GM23338 (cell line): Measurements from ENCODE around the gene NEU2. TPM values are rescaled to one million over a fixed set of nuclear protein-coding genes. Genes with fewer than 3 reads are reported as not detected.
A peak's percentile ranks its signal among the peaks of the same experiment; 100 is the strongest.

ENCODE experiments used
- ATAC-seq: fragments of 200-7000 bp; cut with Tn5 transposase; 3 replicates; pipeline ENCODE4 v1.9.1; 2020
- DNase-seq: peaks from one replicate; pipeline ENCODE4 v3.0.0-alpha.2; 2015; ENCODE audit warnings: low spot score
- H2AFZ ChIP-seq: fragments of 200-600 bp; sonication (generic); 2 replicates; pipeline ENCODE4 v1.8.0; 2016; ENCODE audit warnings: antibody characterized with exemption, mild to moderate bottlenecking, moderate library complexity
- H3F3A ChIP-seq: fragments of 200-600 bp; sonication (generic); replicated peaks from 2 replicates; pipeline ENCODE4 v1.8.0; 2017; ENCODE audit warnings: antibody characterized with exemption, mixed run types, low read depth
- H3K27ac ChIP-seq: fragments of 200-600 bp; sonication (generic); 2 replicates; pipeline ENCODE4 v1.6.1; 2016; ENCODE audit warnings: low read depth
- H3K27me3 ChIP-seq: fragments of 200-600 bp; sonication (generic); 2 replicates; pipeline ENCODE4 v1.8.0; 2016; ENCODE audit warnings: mild to moderate bottlenecking, mixed run types, moderate library complexity; ENCODE audit not compliant: insufficient read depth
- H3K36me3 ChIP-seq: fragments of 200-600 bp; sonication (generic); 2 replicates; pipeline ENCODE4 v1.8.0; 2016; ENCODE audit warnings: mild to moderate bottlenecking; ENCODE audit not compliant: insufficient read depth
- H3K4me1 ChIP-seq: fragments of 200-600 bp; sonication (generic); 2 replicates; pipeline ENCODE4 v1.8.0; 2016; ENCODE audit warnings: mild to moderate bottlenecking, moderate library complexity; ENCODE audit not compliant: insufficient read depth
- H3K4me2 ChIP-seq: fragments of 200-600 bp; sonication (generic); 2 replicates; pipeline ENCODE4 v1.7.1; 2017; ENCODE audit warnings: mixed run types
- H3K4me3 ChIP-seq: fragments of 200-600 bp; sonication (generic); 2 replicates; pipeline ENCODE4 v1.6.1; 2016; ENCODE audit warnings: mixed run types
- H3K79me2 ChIP-seq: fragments of 200-600 bp; sonication (generic); replicated peaks from 2 replicates; pipeline ENCODE4 v1.8.0; 2017; ENCODE audit warnings: mild to moderate bottlenecking; ENCODE audit not compliant: insufficient read depth
- H3K9me2 ChIP-seq: fragments of 200-600 bp; sonication (generic); 2 replicates; pipeline ENCODE4 v1.8.0; 2017; ENCODE audit not compliant: insufficient read depth
- H4K20me1 ChIP-seq: fragments of 200-600 bp; sonication (generic); replicated peaks from 2 replicates; pipeline ENCODE4 v1.8.0; 2017; ENCODE audit warnings: mild to moderate bottlenecking; ENCODE audit not compliant: insufficient read depth
- H3K27ac Mint-ChIP-seq: 2 replicates; pipeline ENCODE4 v1.8.0; 2020; ENCODE audit warnings: inconsistent platforms, mild to moderate bottlenecking, moderate library complexity, mixed read lengths
- H3K27me3 Mint-ChIP-seq: 3 replicates; pipeline ENCODE4 v1.8.0; 2022; ENCODE audit warnings: low read depth, mild to moderate bottlenecking, moderate library complexity, mixed read lengths, inconsistent platforms; ENCODE audit not compliant: insufficient read depth, poor library complexity
- H3K36me3 Mint-ChIP-seq: 3 replicates; pipeline ENCODE4 v1.8.0; 2021; ENCODE audit warnings: low read depth, mild to moderate bottlenecking, inconsistent platforms, moderate library complexity, mixed read lengths
- H3K4me1 Mint-ChIP-seq: 3 replicates; pipeline ENCODE4 v1.8.0; 2020; ENCODE audit warnings: mild to moderate bottlenecking, inconsistent platforms, mixed read lengths
- H3K4me3 Mint-ChIP-seq: 3 replicates; pipeline ENCODE4 v1.8.0; 2021; ENCODE audit warnings: moderate library complexity, mild to moderate bottlenecking, inconsistent platforms, mixed read lengths
- H3K9me3 Mint-ChIP-seq: 3 replicates; pipeline ENCODE4 v1.8.0; 2020; ENCODE audit warnings: moderate library complexity, mild to moderate bottlenecking, inconsistent platforms, mixed read lengths
- CREB1 ChIP-seq: fragments of 250-450 bp; sonication (Bioruptor Pico); IDR thresholded peaks from 2 replicates; pipeline ENCODE4 v1.5.0; 2020; ENCODE audit warnings: low read depth, mild to moderate bottlenecking, moderate library complexity
- EZH2 ChIP-seq: fragments of 200-600 bp; sonication (generic); IDR thresholded peaks from one replicate; pipeline ENCODE4 v1.8.0; 2017; ENCODE audit warnings: antibody characterized with exemption, mild to moderate bottlenecking, low read depth; ENCODE audit not compliant: unreplicated experiment
- EZH2phosphoT487 ChIP-seq: fragments of 200-600 bp; sonication (generic); IDR thresholded peaks from one replicate; pipeline ENCODE4 v1.8.1; 2018; ENCODE audit warnings: antibody characterized with exemption; ENCODE audit not compliant: unreplicated experiment
- JUNB ChIP-seq: IDR thresholded peaks from one replicate; pipeline ENCODE4 v1.6.1; 2016; ENCODE audit warnings: antibody characterized with exemption; ENCODE audit not compliant: unreplicated experiment
- NANOG ChIP-seq: IDR thresholded peaks from 2 replicates; pipeline ENCODE4 v1.6.1; 2016; ENCODE audit warnings: antibody characterized with exemption, borderline replicate concordance
- POLR2AphosphoS5 ChIP-seq: IDR thresholded peaks from 2 replicates; pipeline ENCODE4 v1.6.1; 2016; ENCODE audit warnings: antibody characterized with exemption, low read depth
- STAT1 ChIP-seq: IDR thresholded peaks from one replicate; pipeline ENCODE4 v1.6.1; 2016; ENCODE audit warnings: antibody characterized with exemption; ENCODE audit not compliant: unreplicated experiment
- ZNF114 ChIP-seq: fragments of 250-450 bp; sonication (Bioruptor Pico); IDR thresholded peaks from 2 replicates; pipeline ENCODE4 v1.5.0; 2020; ENCODE audit warnings: mild to moderate bottlenecking, moderate library complexity
- ZNF331 ChIP-seq: fragments of 250-450 bp; sonication (Bioruptor Pico); IDR thresholded peaks from 2 replicates; pipeline ENCODE4 v1.5.0; 2020; ENCODE audit warnings: low read depth, mild to moderate bottlenecking, moderate library complexity
- polyA plus RNA-seq: library from polyadenylated mRNA; unstranded; fragments of >200 nt; fragmentation: Nextera tagmentation; extraction: Ambion mirVana; gene quantifications from 2 replicates; pipeline ENCODE4 v1.2.1, GENCODE V29; 2016
- total RNA-seq: library from RNA; depleted of rRNA; stranded (reverse); fragments of >200 nt; shearing (Covaris generic); gene quantifications from 2 replicates; pipeline ENCODE4 v1.2.3, GENCODE V29; 2014
- TF ChIP-seq, protein P1 (sequence below): fragments of 250-450 bp; sonication (Bioruptor Pico); IDR thresholded peaks from 2 replicates; pipeline ENCODE4 v1.5.0; 2020; ENCODE audit warnings: mild to moderate bottlenecking, moderate library complexity
- TF ChIP-seq, protein P2 (sequence below), 2 experiments: fragments of 200-600 bp in 1 of 2; sonication (generic) in 1 of 2; conservative IDR thresholded peaks; 2 replicates each; pipeline versions ENCODE4 v1.5.1 to v1.6.1; 2016 to 2017; ENCODE audit warnings: antibody characterized with exemption in 2 of 2, low read depth in 2 of 2, mild to moderate bottlenecking in 2 of 2, moderate library complexity in 1 of 2
- TF ChIP-seq, protein P3 (sequence below): IDR thresholded peaks from 2 replicates; pipeline ENCODE4 v1.6.1; 2016; ENCODE audit warnings: antibody characterized with exemption
- TF ChIP-seq, protein P4 (sequence below): IDR thresholded peaks from one replicate; pipeline ENCODE4 v1.6.1; 2018; ENCODE audit warnings: antibody characterized with exemption; ENCODE audit not compliant: unreplicated experiment

The NEU2 gene
- total and polyA plus RNA-seq, 2 experiments from 2014 or later, result not detected

DNA sequence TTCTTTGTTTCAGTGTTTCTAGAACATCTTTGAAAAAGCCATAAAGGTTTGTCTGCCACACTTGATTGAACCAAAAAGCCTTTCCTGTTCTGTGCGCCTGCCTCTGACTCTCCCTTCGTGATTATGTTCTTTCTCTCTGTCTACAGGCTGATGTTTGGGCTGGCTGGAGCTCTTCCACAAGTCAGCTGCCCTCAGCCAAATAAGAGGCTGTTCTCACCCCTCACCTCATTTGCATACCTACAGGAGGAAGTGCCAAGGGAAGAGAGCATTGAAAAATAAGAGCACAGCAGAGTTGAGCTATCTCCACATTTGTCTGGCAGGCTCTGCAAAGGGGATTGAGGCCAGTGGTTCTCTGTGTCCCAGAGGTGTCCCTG is 43.5 kb downstream of the NEU2 start:
- Histone ChIP-seq H3K79me2 (no peaks in the 10 kb centered on the region), H3K4me3 (no peak overlapping the region), H3K9me2 (no peaks in the 10 kb centered on the region), H3K4me1 (peaks cover 7% of the 10 kb centered on the region; the same call in 1 of the 2 replicates), H4K20me1 (no peaks in the 10 kb centered on the region), H3K27me3 (no peaks in the 10 kb centered on the region), H3K27ac (no peak overlapping the region), H3K36me3 (no peaks in the 10 kb centered on the region), H3K4me2 (peak overlapping the region; percentile 61), H3F3A (no peaks in the 10 kb centered on the region), H2AFZ (peak overlapping the region; percentile 90; the same call in 1 of the 2 replicates)
- peaks cover 2% of the 10 kb centered on the region; the same call in 1 of the 3 replicates for H3K4me1 Mint-ChIP-seq
- H3K36me3 Mint-ChIP-seq, result no peaks in the 10 kb centered on the region
- DNase-seq (peak; percentile 57), ATAC-seq (peak; percentile 84)
- no peak overlapping the region for H3K27ac Mint-ChIP-seq
- H3K9me3 Mint-ChIP-seq, result peaks cover 4% of the 10 kb centered on the region; the same call in 2 of the 3 replicates
- peaks cover 10% of the 10 kb centered on the region for H3K27me3 Mint-ChIP-seq
- TF ChIP-seq, protein P1, sequence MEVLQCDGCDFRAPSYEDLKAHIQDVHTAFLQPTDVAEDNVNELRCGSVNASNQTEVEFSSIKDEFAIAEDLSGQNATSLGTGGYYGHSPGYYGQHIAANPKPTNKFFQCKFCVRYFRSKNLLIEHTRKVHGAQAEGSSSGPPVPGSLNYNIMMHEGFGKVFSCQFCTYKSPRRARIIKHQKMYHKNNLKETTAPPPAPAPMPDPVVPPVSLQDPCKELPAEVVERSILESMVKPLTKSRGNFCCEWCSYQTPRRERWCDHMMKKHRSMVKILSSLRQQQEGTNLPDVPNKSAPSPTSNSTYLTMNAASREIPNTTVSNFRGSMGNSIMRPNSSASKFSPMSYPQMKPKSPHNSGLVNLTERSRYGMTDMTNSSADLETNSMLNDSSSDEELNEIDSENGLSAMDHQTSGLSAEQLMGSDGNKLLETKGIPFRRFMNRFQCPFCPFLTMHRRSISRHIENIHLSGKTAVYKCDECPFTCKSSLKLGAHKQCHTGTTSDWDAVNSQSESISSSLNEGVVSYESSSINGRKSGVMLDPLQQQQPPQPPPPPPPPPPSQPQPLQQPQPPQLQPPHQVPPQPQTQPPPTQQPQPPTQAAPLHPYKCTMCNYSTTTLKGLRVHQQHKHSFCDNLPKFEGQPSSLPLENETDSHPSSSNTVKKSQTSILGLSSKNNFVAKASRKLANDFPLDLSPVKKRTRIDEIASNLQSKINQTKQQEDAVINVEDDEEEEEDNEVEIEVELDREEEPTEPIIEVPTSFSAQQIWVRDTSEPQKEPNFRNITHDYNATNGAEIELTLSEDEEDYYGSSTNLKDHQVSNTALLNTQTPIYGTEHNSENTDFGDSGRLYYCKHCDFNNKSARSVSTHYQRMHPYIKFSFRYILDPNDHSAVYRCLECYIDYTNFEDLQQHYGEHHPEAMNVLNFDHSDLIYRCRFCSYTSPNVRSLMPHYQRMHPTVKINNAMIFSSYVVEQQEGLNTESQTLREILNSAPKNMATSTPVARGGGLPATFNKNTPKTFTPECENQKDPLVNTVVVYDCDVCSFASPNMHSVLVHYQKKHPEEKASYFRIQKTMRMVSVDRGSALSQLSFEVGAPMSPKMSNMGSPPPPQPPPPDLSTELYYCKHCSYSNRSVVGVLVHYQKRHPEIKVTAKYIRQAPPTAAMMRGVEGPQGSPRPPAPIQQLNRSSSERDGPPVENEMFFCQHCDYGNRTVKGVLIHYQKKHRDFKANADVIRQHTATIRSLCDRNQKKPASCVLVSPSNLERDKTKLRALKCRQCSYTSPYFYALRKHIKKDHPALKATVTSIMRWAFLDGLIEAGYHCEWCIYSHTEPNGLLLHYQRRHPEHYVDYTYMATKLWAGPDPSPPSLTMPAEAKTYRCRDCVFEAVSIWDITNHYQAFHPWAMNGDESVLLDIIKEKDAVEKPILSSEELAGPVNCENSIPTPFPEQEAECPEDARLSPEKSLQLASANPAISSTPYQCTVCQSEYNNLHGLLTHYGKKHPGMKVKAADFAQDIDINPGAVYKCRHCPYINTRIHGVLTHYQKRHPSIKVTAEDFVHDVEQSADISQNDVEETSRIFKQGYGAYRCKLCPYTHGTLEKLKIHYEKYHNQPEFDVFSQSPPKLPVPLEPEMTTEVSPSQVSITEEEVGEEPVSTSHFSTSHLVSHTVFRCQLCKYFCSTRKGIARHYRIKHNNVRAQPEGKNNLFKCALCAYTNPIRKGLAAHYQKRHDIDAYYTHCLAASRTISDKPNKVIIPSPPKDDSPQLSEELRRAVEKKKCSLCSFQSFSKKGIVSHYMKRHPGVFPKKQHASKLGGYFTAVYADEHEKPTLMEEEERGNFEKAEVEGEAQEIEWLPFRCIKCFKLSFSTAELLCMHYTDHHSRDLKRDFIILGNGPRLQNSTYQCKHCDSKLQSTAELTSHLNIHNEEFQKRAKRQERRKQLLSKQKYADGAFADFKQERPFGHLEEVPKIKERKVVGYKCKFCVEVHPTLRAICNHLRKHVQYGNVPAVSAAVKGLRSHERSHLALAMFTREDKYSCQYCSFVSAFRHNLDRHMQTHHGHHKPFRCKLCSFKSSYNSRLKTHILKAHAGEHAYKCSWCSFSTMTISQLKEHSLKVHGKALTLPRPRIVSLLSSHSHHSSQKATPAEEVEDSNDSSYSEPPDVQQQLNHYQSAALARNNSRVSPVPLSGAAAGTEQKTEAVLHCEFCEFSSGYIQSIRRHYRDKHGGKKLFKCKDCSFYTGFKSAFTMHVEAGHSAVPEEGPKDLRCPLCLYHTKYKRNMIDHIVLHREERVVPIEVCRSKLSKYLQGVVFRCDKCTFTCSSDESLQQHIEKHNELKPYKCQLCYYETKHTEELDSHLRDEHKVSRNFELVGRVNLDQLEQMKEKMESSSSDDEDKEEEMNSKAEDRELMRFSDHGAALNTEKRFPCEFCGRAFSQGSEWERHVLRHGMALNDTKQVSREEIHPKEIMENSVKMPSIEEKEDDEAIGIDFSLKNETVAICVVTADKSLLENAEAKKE (CRISPR knock-in tag), result no peak
- no peak for TF ChIP-seq EZH2
- TF ChIP-seq EZH2phosphoT487, result no peak
- TF ChIP-seq, protein P2, sequence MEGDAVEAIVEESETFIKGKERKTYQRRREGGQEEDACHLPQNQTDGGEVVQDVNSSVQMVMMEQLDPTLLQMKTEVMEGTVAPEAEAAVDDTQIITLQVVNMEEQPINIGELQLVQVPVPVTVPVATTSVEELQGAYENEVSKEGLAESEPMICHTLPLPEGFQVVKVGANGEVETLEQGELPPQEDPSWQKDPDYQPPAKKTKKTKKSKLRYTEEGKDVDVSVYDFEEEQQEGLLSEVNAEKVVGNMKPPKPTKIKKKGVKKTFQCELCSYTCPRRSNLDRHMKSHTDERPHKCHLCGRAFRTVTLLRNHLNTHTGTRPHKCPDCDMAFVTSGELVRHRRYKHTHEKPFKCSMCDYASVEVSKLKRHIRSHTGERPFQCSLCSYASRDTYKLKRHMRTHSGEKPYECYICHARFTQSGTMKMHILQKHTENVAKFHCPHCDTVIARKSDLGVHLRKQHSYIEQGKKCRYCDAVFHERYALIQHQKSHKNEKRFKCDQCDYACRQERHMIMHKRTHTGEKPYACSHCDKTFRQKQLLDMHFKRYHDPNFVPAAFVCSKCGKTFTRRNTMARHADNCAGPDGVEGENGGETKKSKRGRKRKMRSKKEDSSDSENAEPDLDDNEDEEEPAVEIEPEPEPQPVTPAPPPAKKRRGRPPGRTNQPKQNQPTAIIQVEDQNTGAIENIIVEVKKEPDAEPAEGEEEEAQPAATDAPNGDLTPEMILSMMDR (conservative IDR thresholded peaks at IDR 0.05; ENCODE audit: low read depth in 2 of 2), result no peak
- TF ChIP-seq POLR2AphosphoS5, result no peak
- no peak for TF ChIP-seq JUNB
- no peak for TF ChIP-seq CREB1 (CRISPR knock-in tag)
- TF ChIP-seq NANOG, result no peak
- no peak for TF ChIP-seq ZNF331 (CRISPR knock-in tag)
- TF ChIP-seq, protein P3, sequence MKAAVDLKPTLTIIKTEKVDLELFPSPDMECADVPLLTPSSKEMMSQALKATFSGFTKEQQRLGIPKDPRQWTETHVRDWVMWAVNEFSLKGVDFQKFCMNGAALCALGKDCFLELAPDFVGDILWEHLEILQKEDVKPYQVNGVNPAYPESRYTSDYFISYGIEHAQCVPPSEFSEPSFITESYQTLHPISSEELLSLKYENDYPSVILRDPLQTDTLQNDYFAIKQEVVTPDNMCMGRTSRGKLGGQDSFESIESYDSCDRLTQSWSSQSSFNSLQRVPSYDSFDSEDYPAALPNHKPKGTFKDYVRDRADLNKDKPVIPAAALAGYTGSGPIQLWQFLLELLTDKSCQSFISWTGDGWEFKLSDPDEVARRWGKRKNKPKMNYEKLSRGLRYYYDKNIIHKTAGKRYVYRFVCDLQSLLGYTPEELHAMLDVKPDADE, result no peak
- TF ChIP-seq ZNF114 (CRISPR knock-in tag), result no peak
- no peak for TF ChIP-seq STAT1
- TF ChIP-seq, protein P4, sequence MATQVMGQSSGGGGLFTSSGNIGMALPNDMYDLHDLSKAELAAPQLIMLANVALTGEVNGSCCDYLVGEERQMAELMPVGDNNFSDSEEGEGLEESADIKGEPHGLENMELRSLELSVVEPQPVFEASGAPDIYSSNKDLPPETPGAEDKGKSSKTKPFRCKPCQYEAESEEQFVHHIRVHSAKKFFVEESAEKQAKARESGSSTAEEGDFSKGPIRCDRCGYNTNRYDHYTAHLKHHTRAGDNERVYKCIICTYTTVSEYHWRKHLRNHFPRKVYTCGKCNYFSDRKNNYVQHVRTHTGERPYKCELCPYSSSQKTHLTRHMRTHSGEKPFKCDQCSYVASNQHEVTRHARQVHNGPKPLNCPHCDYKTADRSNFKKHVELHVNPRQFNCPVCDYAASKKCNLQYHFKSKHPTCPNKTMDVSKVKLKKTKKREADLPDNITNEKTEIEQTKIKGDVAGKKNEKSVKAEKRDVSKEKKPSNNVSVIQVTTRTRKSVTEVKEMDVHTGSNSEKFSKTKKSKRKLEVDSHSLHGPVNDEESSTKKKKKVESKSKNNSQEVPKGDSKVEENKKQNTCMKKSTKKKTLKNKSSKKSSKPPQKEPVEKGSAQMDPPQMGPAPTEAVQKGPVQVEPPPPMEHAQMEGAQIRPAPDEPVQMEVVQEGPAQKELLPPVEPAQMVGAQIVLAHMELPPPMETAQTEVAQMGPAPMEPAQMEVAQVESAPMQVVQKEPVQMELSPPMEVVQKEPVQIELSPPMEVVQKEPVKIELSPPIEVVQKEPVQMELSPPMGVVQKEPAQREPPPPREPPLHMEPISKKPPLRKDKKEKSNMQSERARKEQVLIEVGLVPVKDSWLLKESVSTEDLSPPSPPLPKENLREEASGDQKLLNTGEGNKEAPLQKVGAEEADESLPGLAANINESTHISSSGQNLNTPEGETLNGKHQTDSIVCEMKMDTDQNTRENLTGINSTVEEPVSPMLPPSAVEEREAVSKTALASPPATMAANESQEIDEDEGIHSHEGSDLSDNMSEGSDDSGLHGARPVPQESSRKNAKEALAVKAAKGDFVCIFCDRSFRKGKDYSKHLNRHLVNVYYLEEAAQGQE, result no peak
- H3K4me3 Mint-ChIP-seq, result no peak overlapping the region
